Muscle layer of colon (tissue), 2 donors: Measurements from ENCODE around the gene IBA57.

ENCODE experiments used
- H3K27ac ChIP-seq: one replicate; pipeline ENCODE4 v1.7.0; 2013; ENCODE audit warnings: low read depth, mild to moderate bottlenecking, low read length, moderate library complexity
- H3K27me3 ChIP-seq, 2 donors: one replicate each; pipeline ENCODE4 v1.7.0; 2013; ENCODE audit warnings: low read length in 2 of 2, mild to moderate bottlenecking in 2 of 2; ENCODE audit not compliant: insufficient read depth in 2 of 2, control insufficient read depth in 1 of 2
- H3K36me3 ChIP-seq: one replicate; pipeline ENCODE4 v1.7.0; 2013; ENCODE audit warnings: mild to moderate bottlenecking, low read length; ENCODE audit not compliant: insufficient read depth
- H3K4me1 ChIP-seq: one replicate; pipeline ENCODE4 v1.7.0; 2013; ENCODE audit warnings: mild to moderate bottlenecking, low read length; ENCODE audit not compliant: insufficient read depth
- H3K4me3 ChIP-seq, 2 donors: one replicate each; pipeline ENCODE4 v1.7.0; 2013; ENCODE audit warnings: low read length in 2 of 2, low read depth in 1 of 2, mild to moderate bottlenecking in 1 of 2, moderate library complexity in 1 of 2
- H3K9ac ChIP-seq: one replicate; pipeline ENCODE4 v1.7.0; 2013; ENCODE audit warnings: low read length
- H3K9me3 ChIP-seq: one replicate; pipeline ENCODE4 v1.7.0; 2013; ENCODE audit warnings: mild to moderate bottlenecking, low read length
- donor health status: abdominal sarcoma.
- donor health status: Adenocarcinoma of cecum.

Gene IBA57

GRCh38 chr1:228231189-228231588 is 65.6 kb downstream of the IBA57 start:
- Histone ChIP-seq H3K4me1 (no peaks in the 10 kb centered on the region), H3K9me3 (no peaks in the 10 kb centered on the region), H3K27me3 (no peaks in the 10 kb centered on the region), H3K36me3 (no peaks in the 10 kb centered on the region), H3K27ac (no peak overlapping the region), H3K4me3 (no peak overlapping the region), H3K9ac (no peak overlapping the region)
